Stimulated activated CD8-positive, alpha-beta memory T cell treated with anti-CD3 and anti-CD28 coated beads, Interleukin-12 subunit alpha, Interleukin-12 subunit beta, amount 100 ng/mL, for 1 hour (primary cell): Measurements from ENCODE around the gene KIAA0586.
"Not testable (repeated sequence)": the region's sequence is repeated elsewhere in the genome, so short reads cannot be mapped to it uniquely, and the experiment has no call there.

Experiments used
- DNase-seq: peaks from one replicate; pipeline ENCODE4 v3.0.0-alpha.2; 2020; ENCODE audit warnings: low read depth

The KIAA0586 gene

GRCh38 chr14:58427281-58428117, at the start of gene KIAA0586, which contains the start of gene TIMM9:
KIAA0586 (plus strand) TSS chr14:58427719; CDS start chr14:58428265, 546 bp downstream.
TIMM9 (minus strand) TSS chr14:58427531; CDS start chr14:58411945, 15,586 bp downstream.
- peak; percentile 94 for DNase-seq

GRCh38 chr14:58390830-58391229, 36.7 kb upstream of the KIAA0586 start:
- DNase-seq: no peak

- DNase-seq: no peak
Measured at GRCh38 chr14:58395562-58395811, 32.0 kb upstream of the KIAA0586 start.

GRCh38 chr14:58395812-58396788, 31.4 kb upstream of the KIAA0586 start, which contains the start of gene TOMM20L:
TOMM20L (plus strand) TSS chr14:58395930; CDS start chr14:58395958, 28 bp downstream.
- DNase-seq: peak; percentile 50

- no peak for DNase-seq
Measured at GRCh38 chr14:58397156-58397555, 30.4 kb upstream of the KIAA0586 start.

- DNase-seq: no peak
Measured at GRCh38 chr14:58398495-58398894, 29.0 kb upstream of the KIAA0586 start.

GRCh38 chr14:58398895-58399294, 28.6 kb upstream of the KIAA0586 start:
- no peak for DNase-seq

- DNase-seq: no peak
Measured at GRCh38 chr14:58401587-58401986, 25.9 kb upstream of the KIAA0586 start.

GRCh38 chr14:58408681-58409215, 18.8 kb upstream of the KIAA0586 start:
- no peak for DNase-seq

- DNase-seq: no peak
Measured at GRCh38 chr14:58414845-58415244, 12.7 kb upstream of the KIAA0586 start.

GRCh38 chr14:58415636-58416547, 11.6 kb upstream of the KIAA0586 start:
- no peak for DNase-seq

GRCh38 chr14:58416934-58417333, 10.6 kb upstream of the KIAA0586 start:
- DNase-seq: not testable (repeated sequence)

GRCh38 chr14:58426670-58427280, 744 bp upstream of the KIAA0586 start:
- DNase-seq: peak; percentile 16

- no peak for DNase-seq
Measured at GRCh38 chr14:58428118-58428683, 682 bp downstream of the KIAA0586 start.

GRCh38 chr14:58430156-58430555, 2.6 kb downstream of the KIAA0586 start:
- DNase-seq: no peak

GRCh38 chr14:58439476-58439875, 12.0 kb downstream of the KIAA0586 start:
- DNase-seq: no peak

- DNase-seq: no peak
Measured at GRCh38 chr14:58444627-58445026, 17.1 kb downstream of the KIAA0586 start.

- no peak for DNase-seq
Measured at GRCh38 chr14:58455593-58456265, 28.2 kb downstream of the KIAA0586 start.

- no peak for DNase-seq
Measured at GRCh38 chr14:58460772-58461171, 33.3 kb downstream of the KIAA0586 start.

GRCh38 chr14:58463147-58463546, 35.6 kb downstream of the KIAA0586 start:
- no peak for DNase-seq
